GM23248 (cell line): ENCODE data around the gene ZNF862.

Experiments used
- EZH2 ChIP-seq: fragments of 200-600 bp; sonication (generic); IDR thresholded peaks from 2 replicates; pipeline ENCODE4 v1.6.1; 2018; ENCODE audit warnings: antibody characterized with exemption, mild to moderate bottlenecking; ENCODE audit not compliant: insufficient read depth, poor library complexity, severe bottlenecking
- EZH2phosphoT487 ChIP-seq: fragments of 200-600 bp; sonication (generic); IDR thresholded peaks from 2 replicates; pipeline ENCODE4 v1.6.1; 2018; ENCODE audit warnings: antibody characterized with exemption, moderate library complexity, mild to moderate bottlenecking, low read depth; ENCODE audit not compliant: insufficient read depth

GRCh38 chr7:149797771-149798170 lies 40.4 kb upstream of the ZNF862 start:
- TF ChIP-seq EZH2phosphoT487: no peak
- no peak for TF ChIP-seq EZH2
